Psoas muscle (tissue), 8 donors: ENCODE measurements around the gene ATF6. TPM values are rescaled to one million over a fixed set of nuclear protein-coding genes. Genes with fewer than 3 reads are reported as not detected.

ENCODE experiments used
- ATAC-seq, 4 donors: fragments of 200-7000 bp; cut with Tn5 transposase; one replicate each; pipeline ENCODE4 v1.9.1; 2020; ENCODE audit warnings: moderate library complexity in 3 of 4, mild to moderate bottlenecking in 2 of 4
- DNase-seq, 2 donors: peaks; one replicate each; pipeline ENCODE4 v3.0.0-alpha.2; 2020
- H3K27ac ChIP-seq: fragments of 200-600 bp; one replicate; pipeline ENCODE4 v1.8.0; 2022
- H3K27me3 ChIP-seq, 3 donors: fragments of 200-600 bp in 1 of 3; one replicate each; pipeline versions ENCODE4 v1.6.1 to v1.8.0; 2013 to 2022; ENCODE audit warnings: low read length in 2 of 3, mild to moderate bottlenecking in 2 of 3, moderate library complexity in 1 of 3; ENCODE audit not compliant: insufficient read depth in 3 of 3
- H3K36me3 ChIP-seq, 2 donors: fragments of 200-600 bp in 1 of 2; one replicate each; pipeline versions ENCODE4 v1.6.1 to v1.8.0; 2013 to 2022; ENCODE audit warnings: low read depth in 1 of 2, mild to moderate bottlenecking in 1 of 2, moderate library complexity in 1 of 2; ENCODE audit not compliant: insufficient read depth in 1 of 2
- H3K4me1 ChIP-seq: fragments of 200-600 bp; one replicate; pipeline ENCODE4 v1.8.0; 2022
- H3K4me3 ChIP-seq: fragments of 200-600 bp; one replicate; pipeline ENCODE4 v1.8.0; 2022; ENCODE audit warnings: mild to moderate bottlenecking
- H3K9me3 ChIP-seq: fragments of 200-600 bp; one replicate; pipeline ENCODE4 v1.8.0; 2022
- WGBS, 3 donors: extraction: QIAGEN DNeasy Blood & Tissue Kit; methylation state at CpG; one replicate each; pipeline versions ENCODE4 v1.1.6 to v1.1.7; 2013; 5-methylcytosine and 5-hydroxymethylcytosine counted together
- intact Hi-C, 2 donors: fragments of 100-400 bp; cut with DNase I; formaldehyde crosslinking; loops; one replicate each; pipeline versions ENCODE4 v1.11.0 to v1.14.2; 2022
- polyA plus RNA-seq, 3 donors: library from polyadenylated mRNA; stranded (reverse); fragments of 200-250 nt; gene quantifications; one replicate each; pipeline ENCODE4 v1.2.3, GENCODE V29; 2013
- total RNA-seq, 4 donors: library from RNA; stranded (reverse); fragmentation: NEBNext Ultra II Directional in 2 of 4; extraction: Animal tissue kit (Norgen Biotek cat#: 25700) in 2 of 4; gene quantifications; one replicate each; pipeline versions ENCODE4 v1.2.1 to v1.2.4, GENCODE V29; 2021 to 2023
- TF ChIP-seq, protein P1 (sequence below): fragments of 200-600 bp; IDR thresholded peaks from one replicate; pipeline ENCODE4 v1.8.0; 2022; ENCODE audit warnings: antibody characterized with exemption
- donor health status: healthy with polysubstance abuse.
- donor health status: DM: no; HTN: no; CAD: no; lungs with moderate emphysema.
- donor health status: Bipolar disorder and iron deficiency.
- donor health status: healthy.
- donor health status: DM: yes; HTN: yes; CAD: no.
- donor health status: DM: no; HTN: no; CAD: no.
- donor health status: DM: no; HTN: no; CAD: no.
- donor health status: DM: yes; HTN: yes; CAD: no.

Gene ATF6
- total and polyA plus RNA-seq, 7 donors = 6.4 to 17.1 (median 11.0) TPM

DNA sequence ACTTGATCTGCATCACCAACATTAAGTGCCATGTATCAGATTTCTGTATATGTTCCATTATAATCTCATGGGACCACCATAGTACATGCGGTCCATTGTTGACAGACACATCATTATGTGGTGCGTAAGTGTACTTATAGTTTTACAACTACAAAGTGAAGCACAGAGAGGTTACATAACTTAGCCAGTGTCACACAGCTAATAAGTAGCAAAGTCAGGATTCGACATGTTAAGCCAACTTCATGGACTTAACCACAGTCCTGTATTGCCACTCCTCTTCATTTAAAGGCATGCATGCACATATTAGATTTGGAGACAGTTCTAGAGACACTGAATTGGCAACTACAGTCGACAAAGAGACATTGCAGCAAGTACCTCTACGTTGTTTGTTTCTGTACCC lies 120.5 kb downstream of the ATF6 start:
- no peak for ATAC-seq
- Histone ChIP-seq H3K4me3 (no peak overlapping the region), H3K4me1 (peaks cover 32% of the 10 kb centered on the region), H3K27me3 (no peaks in the 10 kb centered on the region), H3K9me3 (no peaks in the 10 kb centered on the region), H3K36me3 (peaks cover 0 to 10% of the 10 kb centered on the region in 2 donors), H3K27ac (no peak overlapping the region)
- TF ChIP-seq, protein P1, sequence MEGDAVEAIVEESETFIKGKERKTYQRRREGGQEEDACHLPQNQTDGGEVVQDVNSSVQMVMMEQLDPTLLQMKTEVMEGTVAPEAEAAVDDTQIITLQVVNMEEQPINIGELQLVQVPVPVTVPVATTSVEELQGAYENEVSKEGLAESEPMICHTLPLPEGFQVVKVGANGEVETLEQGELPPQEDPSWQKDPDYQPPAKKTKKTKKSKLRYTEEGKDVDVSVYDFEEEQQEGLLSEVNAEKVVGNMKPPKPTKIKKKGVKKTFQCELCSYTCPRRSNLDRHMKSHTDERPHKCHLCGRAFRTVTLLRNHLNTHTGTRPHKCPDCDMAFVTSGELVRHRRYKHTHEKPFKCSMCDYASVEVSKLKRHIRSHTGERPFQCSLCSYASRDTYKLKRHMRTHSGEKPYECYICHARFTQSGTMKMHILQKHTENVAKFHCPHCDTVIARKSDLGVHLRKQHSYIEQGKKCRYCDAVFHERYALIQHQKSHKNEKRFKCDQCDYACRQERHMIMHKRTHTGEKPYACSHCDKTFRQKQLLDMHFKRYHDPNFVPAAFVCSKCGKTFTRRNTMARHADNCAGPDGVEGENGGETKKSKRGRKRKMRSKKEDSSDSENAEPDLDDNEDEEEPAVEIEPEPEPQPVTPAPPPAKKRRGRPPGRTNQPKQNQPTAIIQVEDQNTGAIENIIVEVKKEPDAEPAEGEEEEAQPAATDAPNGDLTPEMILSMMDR = no peak
- intact Hi-C loops = no loop called here
- WGBS, 3 donors = 81 to 91% (median 81%) methylated on average over 5 of the region's 5 CpGs
- DNase-seq = no peak

DNA sequence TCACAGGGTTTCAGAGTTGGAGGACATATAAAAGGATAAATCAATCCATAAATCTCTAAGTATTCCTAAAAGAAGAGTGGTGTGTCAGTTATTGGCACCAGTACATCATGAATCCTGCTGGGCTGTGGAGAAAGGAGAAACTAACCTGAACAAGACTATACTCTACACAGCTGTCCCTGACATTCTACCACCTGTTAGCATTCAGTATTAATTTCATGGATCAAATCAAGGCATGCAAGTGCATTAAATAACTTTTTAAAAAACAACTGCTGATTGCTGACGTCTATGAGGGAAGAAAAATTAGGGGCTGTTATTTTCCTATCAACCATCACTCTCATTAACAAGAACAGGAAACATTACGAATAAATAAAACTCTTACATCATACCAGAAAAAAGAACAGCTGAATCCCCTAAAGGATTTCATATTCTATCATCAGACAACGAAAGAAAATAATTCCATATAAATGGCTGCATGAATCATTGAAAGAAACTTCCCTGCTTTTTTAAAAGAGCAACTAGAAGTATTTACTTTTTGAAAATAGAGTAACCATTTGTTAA lies 121.7 kb downstream of the ATF6 start:
- peak in 3 of 4 donors; percentile 48 to 71 (median 56) for ATAC-seq
- H3K4me3 ChIP-seq = no peak overlapping the region
- intact Hi-C loops = no loop called here

DNA sequence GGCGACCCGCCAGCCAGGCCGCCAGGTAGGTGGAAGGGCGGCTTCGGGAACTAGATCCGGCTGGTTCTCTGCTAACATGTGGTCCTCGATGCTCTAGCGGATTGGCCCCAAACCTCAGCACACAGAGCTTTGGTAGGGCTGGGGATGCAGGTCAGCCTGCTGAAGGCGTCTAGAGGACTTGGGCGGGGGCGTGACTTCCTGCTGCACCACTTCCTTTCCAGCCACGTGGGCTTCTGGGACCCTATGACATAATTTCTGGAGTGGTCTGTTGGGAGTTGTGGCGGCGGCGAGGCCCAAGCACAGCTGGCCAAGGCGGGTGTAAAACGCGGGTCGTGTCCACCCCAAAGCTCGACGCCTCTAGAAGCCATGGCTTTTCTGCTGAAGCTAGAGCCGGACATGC lies 124.5 kb downstream of the ATF6 start:
- DNase-seq = no peak

More for the DNA sequence above, 121.7 kb downstream of the ATF6 start:
- 25 to 35% (median 27%) methylated on average over 3 of the region's 3 CpGs for WGBS, 3 donors
- Histone ChIP-seq H3K9me3 (no peaks in the 10 kb centered on the region), H3K27ac (no peak overlapping the region), H3K4me1 (peaks cover 27% of the 10 kb centered on the region), H3K27me3 (no peaks in the 10 kb centered on the region), H3K36me3 (peaks cover 0 to 15% of the 10 kb centered on the region in 2 donors)
- DNase-seq = no peak
- TF ChIP-seq, protein P1 = no peak

DNA sequence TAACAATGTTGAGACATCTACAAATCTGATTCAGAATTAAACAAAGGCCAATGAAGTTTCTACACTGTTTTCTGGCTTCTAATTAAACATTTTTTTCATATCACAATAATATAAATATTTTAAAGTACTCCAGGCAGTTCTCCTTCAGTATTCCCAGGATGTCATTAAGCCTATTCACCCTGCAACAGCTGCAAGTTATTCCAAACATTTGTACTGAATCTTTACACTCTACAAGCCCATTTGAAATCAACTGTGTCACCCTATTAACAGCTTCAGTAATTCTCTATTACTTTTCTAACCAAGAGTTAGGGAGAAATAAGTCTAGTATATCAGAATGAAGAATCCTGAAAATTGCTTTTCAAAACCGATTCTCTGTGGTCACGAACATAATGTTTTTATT lies 133.0 kb downstream of the ATF6 start:
- Histone ChIP-seq H3K36me3 (no peaks in the 10 kb centered on the region), H3K4me3 (no peak overlapping the region), H3K27me3 (no peaks in the 10 kb centered on the region), H3K27ac (no peak overlapping the region), H3K9me3 (no peaks in the 10 kb centered on the region), H3K4me1 (no peaks in the 10 kb centered on the region)
- no peak for ATAC-seq
- no peak for DNase-seq
- intact Hi-C loops = no loop called here
- 70 to 71% (median 71%) methylated on average over 2 of the region's 2 CpGs for WGBS, 3 donors
- TF ChIP-seq, protein P1 = no peak

More for the DNA sequence above, 124.5 kb downstream of the ATF6 start:
- no peaks in the 10 kb centered on the region for H3K9me3 ChIP-seq
- TF ChIP-seq, protein P1 = no peak
- H3K36me3 ChIP-seq = peaks cover 0 to 15% of the 10 kb centered on the region in 2 donors
- intact Hi-C loops = no loop called here
- no peaks in the 10 kb centered on the region for H3K27me3 ChIP-seq
- WGBS, 3 donors = 96 to 97% (median 97%) methylated on average over 22 of the region's 22 CpGs
- peaks cover 9% of the 10 kb centered on the region for H3K4me1 ChIP-seq
- H3K4me3 ChIP-seq = no peak overlapping the region
- H3K27ac ChIP-seq = no peak overlapping the region
- no peak for ATAC-seq

DNA sequence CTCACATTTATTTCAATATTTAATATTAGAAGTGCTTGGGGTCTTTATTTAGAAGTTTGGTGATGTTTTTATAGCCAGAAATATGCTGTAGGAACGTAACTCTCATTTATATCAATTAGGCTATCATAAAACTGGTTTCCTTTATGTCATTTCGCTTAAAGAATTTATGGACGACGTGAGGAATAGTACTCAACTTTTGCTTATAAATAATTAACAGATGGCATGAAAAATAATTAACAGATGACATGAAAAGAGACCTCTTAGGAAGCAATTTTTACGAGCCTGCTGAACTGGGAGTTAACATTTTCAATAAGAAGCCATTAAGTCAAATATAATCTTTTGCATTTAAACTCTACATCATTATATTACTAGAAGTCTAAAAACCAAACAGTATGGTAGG lies 134.0 kb downstream of the ATF6 start:
- no peaks in the 10 kb centered on the region for H3K4me1 ChIP-seq
- 94 to 98% (median 95%) methylated on average over 5 of the region's 5 CpGs for WGBS, 3 donors

More for the DNA sequence above, 134.0 kb downstream of the ATF6 start:
- no peaks in the 10 kb centered on the region for H3K9me3 ChIP-seq
- H3K36me3 ChIP-seq = no peaks in the 10 kb centered on the region
- H3K27me3 ChIP-seq = no peaks in the 10 kb centered on the region
- TF ChIP-seq, protein P1 = no peak
- H3K27ac ChIP-seq = no peak overlapping the region
- ATAC-seq (no peak), DNase-seq (no peak)
- intact Hi-C loops = no loop called here
- H3K4me3 ChIP-seq = no peak overlapping the region
